ENCODE results near the gene RDX.

GRCh38 chr11:110160016-110160415 is 136.4 kb downstream of the RDX start:
- TF ChIP-seq CTCF (IDR thresholded peaks at IDR 0.05): no peak
- no peak for TF ChIP-seq POLR2A (IDR thresholded peaks at IDR 0.05)

All from lower leg skin (tissue), 3 donors.